SK-N-SH treated with all-trans-retinoic acid at 6 μM for 48 hours (cell line): Measurements from ENCODE around the gene SECISBP2.

Experiments
- ARNTL ChIP-seq: fragments of 450-650 bp; formaldehyde crosslinking; IDR thresholded peaks from 2 replicates; pipeline ENCODE4 v1.5.0; 2020; ENCODE audit warnings: low read depth, mild to moderate bottlenecking, moderate library complexity, borderline replicate concordance
- GLIS3 ChIP-seq: fragments of 250-450 bp; sonication (Bioruptor Pico); IDR thresholded peaks from 2 replicates; pipeline ENCODE4 v1.5.0; 2020; ENCODE audit warnings: mild to moderate bottlenecking, moderate library complexity
- ISL1 ChIP-seq: fragments of 250-450 bp; sonication (Bioruptor Pico); IDR thresholded peaks from 2 replicates; pipeline ENCODE4 v2.1.2; 2022; ENCODE audit warnings: mild to moderate bottlenecking, moderate library complexity
- OSR1 ChIP-seq: fragments of 250-450 bp; sonication (Bioruptor Pico); IDR thresholded peaks from 2 replicates; pipeline ENCODE4 v1.8.0; 2022; ENCODE audit warnings: moderate library complexity, mild to moderate bottlenecking, inconsistent platforms
- SNAI2 ChIP-seq: fragments of 250-450 bp; sonication (Bioruptor Pico); IDR thresholded peaks from 2 replicates; pipeline ENCODE4 v1.5.0; 2020; ENCODE audit warnings: mild to moderate bottlenecking, moderate library complexity
- TCF4 ChIP-seq: fragments of 250-450 bp; sonication (Bioruptor Pico); IDR thresholded peaks from 2 replicates; pipeline ENCODE4 v1.8.0; 2021; ENCODE audit warnings: mild to moderate bottlenecking, moderate library complexity, borderline replicate concordance
- TOX ChIP-seq: fragments of 250-450 bp; sonication (Bioruptor Pico); IDR thresholded peaks from 2 replicates; pipeline ENCODE4 v1.8.0; 2021; ENCODE audit warnings: mild to moderate bottlenecking, moderate library complexity, borderline replicate concordance
- ZC3H10 ChIP-seq: fragments of 250-450 bp; sonication (Bioruptor Pico); IDR thresholded peaks from 2 replicates; pipeline ENCODE4 v1.5.1; 2021; ENCODE audit warnings: mild to moderate bottlenecking, moderate library complexity
- ZFP3 ChIP-seq: fragments of 250-450 bp; sonication (Bioruptor Pico); IDR thresholded peaks from 2 replicates; pipeline ENCODE4 v1.5.0; 2020; ENCODE audit warnings: mild to moderate bottlenecking, moderate library complexity
- ZNF70 ChIP-seq: fragments of 450-650 bp; formaldehyde crosslinking; IDR thresholded peaks from 2 replicates; pipeline ENCODE4 v1.5.0; 2020; ENCODE audit warnings: mild to moderate bottlenecking, moderate library complexity
- TF ChIP-seq, protein P1 (sequence below): fragments of 250-450 bp; sonication (Bioruptor Pico); IDR thresholded peaks from 2 replicates; pipeline ENCODE4 v1.8.0; 2020; ENCODE audit warnings: mild to moderate bottlenecking, moderate library complexity, borderline replicate concordance

DNA sequence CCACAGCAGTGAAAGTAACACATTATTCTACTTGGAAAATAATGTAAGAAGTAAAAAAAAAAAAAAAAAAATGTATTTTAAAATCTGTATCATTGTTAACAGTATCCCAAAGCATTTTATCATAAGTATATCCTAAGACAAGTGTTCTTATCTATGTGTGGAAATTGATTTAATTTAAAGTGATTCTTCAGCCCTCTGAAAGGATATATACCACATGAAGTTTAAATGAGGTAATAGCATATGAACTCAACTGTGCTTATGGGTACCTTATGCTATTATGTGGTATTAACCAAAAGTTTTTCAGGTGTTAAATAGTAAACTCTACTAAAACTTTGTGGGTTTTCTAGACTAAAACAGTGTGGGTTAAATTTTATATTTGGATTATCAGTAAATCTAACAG lies 2.8 kb upstream of the SECISBP2 start:
- no peak for TF ChIP-seq ISL1 (CRISPR knock-in tag)
- TF ChIP-seq, protein P1, sequence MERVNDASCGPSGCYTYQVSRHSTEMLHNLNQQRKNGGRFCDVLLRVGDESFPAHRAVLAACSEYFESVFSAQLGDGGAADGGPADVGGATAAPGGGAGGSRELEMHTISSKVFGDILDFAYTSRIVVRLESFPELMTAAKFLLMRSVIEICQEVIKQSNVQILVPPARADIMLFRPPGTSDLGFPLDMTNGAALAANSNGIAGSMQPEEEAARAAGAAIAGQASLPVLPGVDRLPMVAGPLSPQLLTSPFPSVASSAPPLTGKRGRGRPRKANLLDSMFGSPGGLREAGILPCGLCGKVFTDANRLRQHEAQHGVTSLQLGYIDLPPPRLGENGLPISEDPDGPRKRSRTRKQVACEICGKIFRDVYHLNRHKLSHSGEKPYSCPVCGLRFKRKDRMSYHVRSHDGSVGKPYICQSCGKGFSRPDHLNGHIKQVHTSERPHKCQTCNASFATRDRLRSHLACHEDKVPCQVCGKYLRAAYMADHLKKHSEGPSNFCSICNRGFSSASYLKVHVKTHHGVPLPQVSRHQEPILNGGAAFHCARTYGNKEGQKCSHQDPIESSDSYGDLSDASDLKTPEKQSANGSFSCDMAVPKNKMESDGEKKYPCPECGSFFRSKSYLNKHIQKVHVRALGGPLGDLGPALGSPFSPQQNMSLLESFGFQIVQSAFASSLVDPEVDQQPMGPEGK (CRISPR knock-in tag): no peak
- no peak for TF ChIP-seq TOX (CRISPR knock-in tag)
- no peak for TF ChIP-seq ZNF70 (CRISPR knock-in tag)
- TF ChIP-seq ZC3H10 (CRISPR knock-in tag): no peak
- TF ChIP-seq ZFP3 (CRISPR knock-in tag): no peak
- no peak for TF ChIP-seq SNAI2
- TF ChIP-seq OSR1 (CRISPR knock-in tag): no peak
- TF ChIP-seq GLIS3 (CRISPR knock-in tag): no peak
- no peak for TF ChIP-seq TCF4 (CRISPR knock-in tag)
- TF ChIP-seq ARNTL (CRISPR knock-in tag): no peak
